H9 (cell line): Measurements from ENCODE around the gene RPS28. TPM values are rescaled to one million over a fixed set of nuclear protein-coding genes. Genes with fewer than 3 reads are reported as not detected.

Experiments
- DNase-seq: peaks from one replicate; pipeline ENCODE4 v3.0.0-alpha.2; 2017
- H2AFZ ChIP-seq: one replicate; pipeline ENCODE4 v1.6.1; 2013; ENCODE audit warnings: mild to moderate bottlenecking, low read length, control low read depth, moderate library complexity
- H2AK5ac ChIP-seq: 2 replicates; pipeline ENCODE4 v1.6.1; 2013; ENCODE audit warnings: low read length, control low read depth, mixed read lengths; ENCODE audit not compliant: insufficient read length
- H2BK120ac ChIP-seq: one replicate; pipeline ENCODE4 v1.6.1; 2013; ENCODE audit warnings: low read depth, mild to moderate bottlenecking, low read length, control low read depth, inconsistent platforms; ENCODE audit not compliant: poor library complexity, severe bottlenecking
- H2BK12ac ChIP-seq: 2 replicates; pipeline ENCODE4 v1.6.1; 2013; ENCODE audit warnings: low read length, control low read depth, mixed read lengths, low read depth; ENCODE audit not compliant: insufficient read length
- H2BK15ac ChIP-seq: 2 replicates; pipeline ENCODE4 v1.6.1; 2013; ENCODE audit warnings: low read depth, low read length, control low read depth
- H2BK20ac ChIP-seq: one replicate; pipeline ENCODE4 v1.6.1; 2013; ENCODE audit warnings: low read depth, mild to moderate bottlenecking, low read length, control low read depth, inconsistent platforms; ENCODE audit not compliant: poor library complexity, severe bottlenecking
- H2BK5ac ChIP-seq: 2 replicates; pipeline ENCODE4 v1.6.1; 2013; ENCODE audit warnings: low read length, control low read depth, mixed read lengths; ENCODE audit not compliant: insufficient read length
- H3K14ac ChIP-seq: 2 replicates; pipeline ENCODE4 v1.6.1; 2013; ENCODE audit warnings: low read length, control low read depth; ENCODE audit not compliant: insufficient read depth
- H3K18ac ChIP-seq: 2 replicates; pipeline ENCODE4 v1.6.1; 2013; ENCODE audit warnings: low read depth, mild to moderate bottlenecking, mixed read lengths, low read length, control low read depth; ENCODE audit not compliant: insufficient read length
- H3K23ac ChIP-seq: 2 replicates; pipeline ENCODE4 v1.6.1; 2013; ENCODE audit warnings: low read length, control low read depth, mixed read lengths, low read depth; ENCODE audit not compliant: insufficient read length
- H3K23me2 ChIP-seq: 2 replicates; pipeline ENCODE4 v1.6.1; 2013; ENCODE audit warnings: low read depth, mild to moderate bottlenecking, mixed read lengths, low read length, control low read depth; ENCODE audit not compliant: insufficient read length, poor library complexity, severe bottlenecking
- H3K27ac ChIP-seq: 2 replicates; pipeline ENCODE4 v1.5.1; 2013; ENCODE audit warnings: low read length, control low read depth, mixed read lengths, low read depth; ENCODE audit not compliant: insufficient read length
- H3K27me3 ChIP-seq: 2 replicates; pipeline ENCODE4 v1.6.1; 2013; ENCODE audit warnings: low read length, control low read depth, inconsistent platforms; ENCODE audit not compliant: insufficient read depth
- H3K4ac ChIP-seq: 2 replicates; pipeline ENCODE4 v1.6.1; 2013; ENCODE audit warnings: low read depth, mild to moderate bottlenecking, control low read depth, inconsistent platforms, low read length, moderate library complexity
- H3K4me1 ChIP-seq: 2 replicates; pipeline ENCODE4 v1.6.1; 2013; ENCODE audit warnings: low read length, control low read depth, inconsistent platforms; ENCODE audit not compliant: insufficient read depth
- H3K4me2 ChIP-seq: 2 replicates; pipeline ENCODE4 v1.6.1; 2013; ENCODE audit warnings: low read length, control low read depth, mixed read lengths; ENCODE audit not compliant: insufficient read length, insufficient read depth
- H3K56ac ChIP-seq: 2 replicates; pipeline ENCODE4 v1.6.1; 2013; ENCODE audit warnings: low read depth, mild to moderate bottlenecking, mixed read lengths, low read length, control low read depth; ENCODE audit not compliant: insufficient read length
- H3K79me1 ChIP-seq: 2 replicates; pipeline ENCODE4 v1.6.1; 2013; ENCODE audit warnings: low read depth, mild to moderate bottlenecking, moderate library complexity, low read length, control low read depth, inconsistent platforms; ENCODE audit not compliant: insufficient read depth, poor library complexity, severe bottlenecking
- H3K79me2 ChIP-seq: 2 replicates; pipeline ENCODE4 v1.6.1; 2013; ENCODE audit warnings: low read length, control low read depth, inconsistent platforms; ENCODE audit not compliant: insufficient read depth
- H3K9ac ChIP-seq: 2 replicates; pipeline ENCODE4 v1.6.1; 2013; ENCODE audit warnings: low read length, control low read depth, mixed read lengths; ENCODE audit not compliant: insufficient read length; ENCODE audit errors: extremely low read depth
- H3K9me3 ChIP-seq: one replicate; pipeline ENCODE4 v1.6.1; 2013; ENCODE audit warnings: low read depth, low read length, inconsistent platforms; ENCODE audit not compliant: control insufficient read depth
- H3T11ph ChIP-seq: one replicate; pipeline ENCODE4 v1.6.1; 2013; ENCODE audit warnings: mild to moderate bottlenecking, low read length, control low read depth, inconsistent platforms
- H4K20me1 ChIP-seq: one replicate; pipeline ENCODE4 v1.6.1; 2013; ENCODE audit not compliant: control insufficient read depth, insufficient read length, insufficient read depth
- H4K5ac ChIP-seq: 2 replicates; pipeline ENCODE4 v1.6.1; 2013; ENCODE audit warnings: low read depth, mild to moderate bottlenecking, mixed read lengths, low read length, control low read depth; ENCODE audit not compliant: insufficient read length
- H4K8ac ChIP-seq: replicated peaks from 2 replicates; pipeline ENCODE4 v1.6.1; 2013; ENCODE audit warnings: low read length, control low read depth, mixed read lengths, low read depth; ENCODE audit not compliant: insufficient read length
- H4K91ac ChIP-seq: 2 replicates; pipeline ENCODE4 v1.6.1; 2013; ENCODE audit warnings: low read depth, mild to moderate bottlenecking, moderate library complexity, mixed read lengths, low read length, control low read depth; ENCODE audit not compliant: insufficient read length
- H3K27ac Mint-ChIP-seq, 3 experiments: 2 replicates in 2 of 3; 3 replicates in 1 of 3; pipeline ENCODE4 v1.8.0; 2020 to 2021; ENCODE audit warnings: mixed read lengths in 3 of 3, mild to moderate bottlenecking in 1 of 3, moderate library complexity in 1 of 3
- H3K27me3 Mint-ChIP-seq: 2 replicates; pipeline ENCODE4 v1.8.0; 2021; ENCODE audit warnings: low read depth, mild to moderate bottlenecking, moderate library complexity, mixed read lengths
- H3K36me3 Mint-ChIP-seq, 3 experiments: 2 replicates in 2 of 3; 3 replicates in 1 of 3; pipeline ENCODE4 v1.8.0; 2020 to 2021; ENCODE audit warnings: low read depth in 3 of 3, mixed read lengths in 3 of 3; ENCODE audit not compliant: insufficient read depth in 1 of 3
- H3K4me1 Mint-ChIP-seq, 2 experiments: 2 replicates each; pipeline ENCODE4 v1.8.0; 2020; ENCODE audit warnings: mixed read lengths in 2 of 2
- H3K4me3 Mint-ChIP-seq, 2 experiments: 2 replicates in 1 of 2; 3 replicates in 1 of 2; pipeline ENCODE4 v1.8.0; 2020 to 2021; ENCODE audit warnings: mild to moderate bottlenecking in 2 of 2, mixed read lengths in 2 of 2, moderate library complexity in 1 of 2
- H3K9me3 Mint-ChIP-seq, 2 experiments: 2 replicates in 1 of 2; 3 replicates in 1 of 2; pipeline ENCODE4 v1.8.0; 2020; ENCODE audit warnings: mild to moderate bottlenecking in 2 of 2, mixed read lengths in 2 of 2, moderate library complexity in 1 of 2
- CTCF ChIP-seq: fragments of 200-600 bp; sonication (generic); conservative IDR thresholded peaks from 3 replicates; pipeline ENCODE4 v1.8.0; 2021; ENCODE audit warnings: antibody characterized with exemption, mild to moderate bottlenecking
- WGBS: extraction: QIAGEN DNeasy Blood & Tissue Kit; methylation state at CpG from one replicate; pipeline ENCODE4 v1.1.7; 2013; ENCODE audit warnings: missing lambda C conversion rate, low lambda C conversion rate, mixed read lengths; ENCODE audit not compliant: insufficient read length; ENCODE audit errors: extremely low coverage; 5-methylcytosine and 5-hydroxymethylcytosine counted together
- total RNA-seq: library from RNA; stranded (reverse); gene quantifications from 2 replicates; pipeline ENCODE4 v1.2.1, GENCODE V29; 2021

RPS28 gene
- total RNA-seq, 1 experiment from 2014 or later: 1,885 TPM

- no peak overlapping the region for H3K27ac ChIP-seq
- no peaks in the 10 kb centered on the region for H3K9me3 ChIP-seq
- H3K56ac ChIP-seq: no peak overlapping the region
- no peak overlapping the region for H3K14ac ChIP-seq
- no peak overlapping the region for H2BK12ac ChIP-seq
- no peaks in the 10 kb centered on the region for H3K79me2 ChIP-seq
- peaks cover 46% of the 10 kb centered on the region for H3K27me3 Mint-ChIP-seq
- H3K4ac ChIP-seq: no peak overlapping the region
- no peak overlapping the region for H4K8ac ChIP-seq
- H3K27ac Mint-ChIP-seq: no peak overlapping the region
- H2AFZ ChIP-seq: no peak overlapping the region
- H2AK5ac ChIP-seq: no peak overlapping the region
- H3K9ac ChIP-seq: no peak overlapping the region
- no peaks in the 10 kb centered on the region; the same call in 1 of the 2 replicates for H3K4me1 ChIP-seq
- no peaks in the 10 kb centered on the region; a peak in 2 of 5 replicates for H3K9me3 Mint-ChIP-seq
- no peak overlapping the region for H3T11ph ChIP-seq
- no peak overlapping the region for H3K23ac ChIP-seq
- peaks cover 12% of the 10 kb centered on the region for H3K23me2 ChIP-seq
- H2BK15ac ChIP-seq: no peak overlapping the region
- peaks cover 18% of the 10 kb centered on the region; the same call in 1 of the 2 replicates for H3K27me3 ChIP-seq
- peaks cover 0 to 2% (median 0%) of the 10 kb centered on the region in 3 experiments; a peak in 2 of 7 replicates for H3K36me3 Mint-ChIP-seq
- no peak overlapping the region for H4K5ac ChIP-seq
- H3K4me3 Mint-ChIP-seq: peak overlapping the region; percentile 59 to 80
- no peak overlapping the region for H2BK120ac ChIP-seq
- H4K20me1 ChIP-seq: no peaks in the 10 kb centered on the region
- H2BK20ac ChIP-seq: no peak overlapping the region
- H3K79me1 ChIP-seq: no peaks in the 10 kb centered on the region
- H3K4me2 ChIP-seq: peak overlapping the region; percentile 38
- no peak overlapping the region for H3K18ac ChIP-seq
- no peak overlapping the region for H2BK5ac ChIP-seq
- TF ChIP-seq CTCF: peak; percentile 18; the same call in 1 of the 3 replicates
- peak; percentile 85 for DNase-seq
- no peak overlapping the region for H4K91ac ChIP-seq
- peaks cover 12 to 14% of the 10 kb centered on the region in 2 experiments for H3K4me1 Mint-ChIP-seq
- no CpG with 5 or more reads among the region's 117 CpGs for WGBS
These were observed 13.4 kb downstream of the RPS28 start for GRCh38 chr19:8334458-8335342.
